NCI-H524 (cell line): ENCODE results near the gene SDS.
A peak's percentile ranks its signal among the peaks of the same experiment; 100 is the strongest.

Source experiments
- DNase-seq, 2 experiments: peaks; one replicate each; lab custom pipeline; 2025; lab: John Stamatoyannopoulos, UW

SDS gene

GRCh38 chr12:113424915-113425823, 21.5 kb upstream of the SDS start:
- peak in 1 of 2 experiments; percentile 8 for DNase-seq

GRCh38 chr12:113424456-113424855, 20.8 kb upstream of the SDS start:
- no peak for DNase-seq

- DNase-seq = no peak
Observed at GRCh38 chr12:113422886-113423669, 19.4 kb upstream of the SDS start.

GRCh38 chr12:113422030-113422885, 18.6 kb upstream of the SDS start, which contains the start of gene SDSL:
Gene SDSL, plus strand, starts transcription at chr12:113422380. Its CDS starts 5,603 bp downstream, at chr12:113427983.
- no peak for DNase-seq

GRCh38 chr12:113420996-113421595, 17.4 kb upstream of the SDS start:
- no peak for DNase-seq

- no peak for DNase-seq
Observed at GRCh38 chr12:113418213-113418879, 14.7 kb upstream of the SDS start.

GRCh38 chr12:113416091-113416754, 12.5 kb upstream of the SDS start:
- peak in 1 of 2 experiments; percentile 10 for DNase-seq

GRCh38 chr12:113414519-113415038, 10.9 kb upstream of the SDS start:
- no peak for DNase-seq

- DNase-seq = no peak
Observed at GRCh38 chr12:113413488-113413939, 9.8 kb upstream of the SDS start.

GRCh38 chr12:113409462-113410124, 5.9 kb upstream of the SDS start:
- DNase-seq = no peak

- no peak for DNase-seq
Observed at GRCh38 chr12:113408756-113409298, 5.1 kb upstream of the SDS start.

- no peak for DNase-seq
Observed at GRCh38 chr12:113407931-113408600, 4.4 kb upstream of the SDS start.

- DNase-seq = no peak
Observed at GRCh38 chr12:113405694-113406093, 2.0 kb upstream of the SDS start.

- no peak for DNase-seq
Observed at GRCh38 chr12:113402586-113403260, 964 bp downstream of the SDS start.

GRCh38 chr12:113401066-113402000, 2.4 kb downstream of the SDS start:
- DNase-seq = no peak

GRCh38 chr12:113400362-113400761, 3.3 kb downstream of the SDS start:
- DNase-seq = no peak

- no peak for DNase-seq
Observed at GRCh38 chr12:113399490-113399889, 4.2 kb downstream of the SDS start.
